ENCODE measurements around the gene CATSPERZ. TPM values are rescaled to one million over a fixed set of nuclear protein-coding genes. Genes with fewer than 3 reads are reported as not detected.

The CATSPERZ gene
- total and polyA plus RNA-seq, 2 donors (not counting 3 experiments of a cell fraction or from before 2014, with no cell fraction given): 0.11 TPM; not detected in 1

- H3K79me2 ChIP-seq (ENCODE audit: control insufficient read depth, insufficient read depth, low read length): no peaks in the 10 kb centered on the region
- DNase-seq (ENCODE audit: low read depth, low spot score): no peak
- no peak for TF ChIP-seq GATA2 (IDR thresholded peaks at IDR 0.05; ENCODE audit: insufficient read depth, insufficient read length, low read depth, low read length)
- no peak for TF ChIP-seq JUN (IDR thresholded peaks at IDR 0.05; ENCODE audit: borderline replicate concordance, insufficient read depth, insufficient read length, low read depth)
- no peak for TF ChIP-seq POLR2AphosphoS5 (IDR thresholded peaks at IDR 0.05; ENCODE audit: insufficient read depth, low read depth, low read length)
- no peak for TF ChIP-seq CTCF (IDR thresholded peaks at IDR 0.05; ENCODE audit: extremely low read depth in 1 of 2, insufficient read depth in 1 of 2, low read depth in 1 of 2, low read length in 2 of 2)
- no peak for TF ChIP-seq EZH2 (IDR thresholded peaks at IDR 0.05; ENCODE audit: borderline replicate concordance, low read depth, low read length, severe bottlenecking)
- no peak for TF ChIP-seq FOS (IDR thresholded peaks at IDR 0.05; ENCODE audit: borderline replicate concordance, insufficient read depth, low read length)
- no peaks in the 10 kb centered on the region for H3K9me3 ChIP-seq (replicated peaks; ENCODE audit: control insufficient read depth, insufficient read depth, low read length)
- H3K9me1 ChIP-seq (replicated peaks; ENCODE audit: control insufficient read depth, extremely low read depth, insufficient read depth, low read length): no peaks in the 10 kb centered on the region
- no peaks in the 10 kb centered on the region for H4K20me1 ChIP-seq (replicated peaks; ENCODE audit: control insufficient read depth, extremely low read depth, insufficient read depth, low read length)
- ChIA-PET CTCF (interaction anchor here (0.8 to 5.5 kb wide), 8 partner anchors 7 to 147 kb away, joined by 3 to 72 read pairs (median 8); partner anchors contain the start of genes FERMT3, PRDX5 and TRMT112), POLR2A (interaction anchor here (1.0 kb wide), 1 partner anchor 10 kb away, joined by 3 read pairs; no protein-coding TSS in a partner anchor)
- dilution Hi-C loops (cut with MboI; ENCODE audit: extremely low pct_ligation_motif_present, low sequenced_read_pairs) (no loop called here), intact Hi-C loops (cut with micrococcal nuclease) (no loop called here)
- no peak overlapping the region for H2AFZ ChIP-seq (ENCODE audit: low read depth, low read length)
- peaks cover 6% of the 10 kb centered on the region for H3K4me1 ChIP-seq (ENCODE audit: control insufficient read depth, extremely low read depth, insufficient read depth, low read length)
- no peak overlapping the region for H3K27ac ChIP-seq (ENCODE audit: insufficient read depth, low read depth, low read length)
- H3K9ac ChIP-seq (replicated peaks; ENCODE audit: extremely low read depth, insufficient read depth, low read length): no peak overlapping the region
- H3K36me3 ChIP-seq (ENCODE audit: control insufficient read depth in 2 of 2, extremely low read depth in 1 of 2, insufficient read depth in 2 of 2, low read length in 2 of 2): no peaks in the 10 kb centered on the region
- no peak overlapping the region for H3K4me3 ChIP-seq (replicated peaks in 1 of 3; ENCODE audit: insufficient read depth in 1 of 3, low read depth in 1 of 3, low read length in 3 of 3)
- BruUV-seq (replicated peaks): no TSS peak
- FAIRE-seq: no peak
- no peaks in the 10 kb centered on the region for H3K27me3 ChIP-seq (ENCODE audit: control insufficient read depth in 2 of 2, insufficient read depth in 2 of 2, low read length in 2 of 2)
- no peak overlapping the region for H3K4me2 ChIP-seq (ENCODE audit: insufficient read depth, low read length)
Observed at GRCh38 chr11:64352099-64352994, 52.2 kb downstream of the CATSPERZ start.

All from endothelial cell of umbilical vein (primary cell).